Measurements from ENCODE around the gene DGKD. TPM values are rescaled to one million over a fixed set of nuclear protein-coding genes. Genes with fewer than 3 reads are reported as not detected.

DGKD gene
- total RNA-seq, 1 experiment from 2014 or later, result 52.0 TPM

- Histone ChIP-seq H3K79me2 (ENCODE audit: insufficient read depth, low read length) (peaks cover 16% of the 10 kb centered on the region; the same call in 1 of the 2 replicates), H3K9ac (ENCODE audit: low read length) (no peak overlapping the region), H3K4me2 (ENCODE audit: low read length) (no peak overlapping the region), H3K36me3 (ENCODE audit: control insufficient read depth in 1 of 2, insufficient read depth in 2 of 2, low read length in 2 of 2) (peaks cover 22 to 53% of the 10 kb centered on the region in 2 experiments), H3K4me3 (replicated peaks in 1 of 2; ENCODE audit: low read depth in 1 of 2, low read length in 2 of 2) (no peak overlapping the region), H3K4me1 (ENCODE audit: control insufficient read depth in 1 of 2, insufficient read depth in 2 of 2, low read length in 2 of 2) (no peaks in the 10 kb centered on the region), H3K27ac (ENCODE audit: low read depth, low read length) (no peak overlapping the region), H3K27me3 (ENCODE audit: insufficient read depth, low read length) (no peaks in the 10 kb centered on the region), H3K9me2 (ENCODE audit: insufficient read depth) (no peaks in the 10 kb centered on the region), H4K20me1 (ENCODE audit: insufficient read depth) (0 out of 2 replicates have a peak, but pooled peaks cover 6% of the 10 kb centered on the region), H2AFZ (ENCODE audit: low read depth, low read length, poor library complexity, severe bottlenecking) (no peak overlapping the region), H3K9me3 (ENCODE audit: control insufficient read depth in 1 of 2, insufficient read depth in 1 of 2, low read depth in 1 of 2, low read length in 2 of 2) (no peaks in the 10 kb centered on the region)
- TF ChIP-seq CTCF (IDR thresholded peaks at IDR 0.05 in 2 of 3, conservative IDR thresholded peaks at IDR 0.05 in 1 of 3; ENCODE audit: borderline replicate concordance in 1 of 3, insufficient read depth in 1 of 3, low read depth in 2 of 3, low read length in 2 of 3), result peak; percentile 6 to 47 (median 43); a peak in 4 of 6 replicates
- TF ChIP-seq RAD21 (IDR thresholded peaks at IDR 0.05; ENCODE audit: low read depth), result peak; percentile 17; the same call in 1 of the 2 replicates
- TF ChIP-seq SRF (IDR thresholded peaks at IDR 0.05; ENCODE audit: low read depth), result no peak
- no peak for TF ChIP-seq FOSL1 (IDR thresholded peaks at IDR 0.05; ENCODE audit: low read depth)
- intact Hi-C loops (cut with micrococcal nuclease), result loop anchor here (10.0 kb wide), 2 partner anchors 163 to 843 kb away; no protein-coding TSS in a partner anchor
- ChIA-PET RAD21 (ENCODE audit: low non-redundant PET in 1 of 2, low total read pairs in 2 of 2, uncharacterized antibody in 2 of 2, unreplicated experiment in 2 of 2) (no interaction called here), CTCF (no interaction called here), POLR2A (no interaction called here)
- no TSS peak for BruUV-seq (replicated peaks)
- ATAC-seq (peak; percentile 52), DNase-seq (ENCODE audit: low read depth, low spot score) (no peak)
Observed at GRCh38 chr2:233448220-233448559, 93.9 kb downstream of the DGKD start.

DNA sequence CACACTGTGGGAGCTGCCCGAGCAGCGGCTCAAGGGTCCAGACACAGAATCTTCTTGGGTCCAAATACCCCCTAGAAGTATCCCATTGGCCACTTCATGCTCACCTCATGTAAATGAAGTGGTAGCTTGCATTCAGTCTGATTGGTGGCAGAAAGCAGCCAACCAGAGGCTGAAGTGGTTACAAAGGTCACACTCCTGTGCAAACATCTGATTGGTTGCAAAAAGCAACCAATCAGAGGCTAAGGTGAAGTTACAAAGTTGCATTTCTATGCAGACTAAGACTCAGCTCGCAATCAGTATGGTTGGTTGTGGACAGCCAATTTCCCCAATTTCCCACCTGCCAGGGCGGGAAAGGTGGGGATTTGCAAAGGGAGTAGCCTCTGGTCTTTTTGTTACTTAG is 94.3 kb downstream of the DGKD start:
- Histone ChIP-seq H3K4me3 (replicated peaks in 1 of 2; ENCODE audit: low read depth in 1 of 2, low read length in 2 of 2) (no peak overlapping the region), H3K36me3 (ENCODE audit: control insufficient read depth in 1 of 2, insufficient read depth in 2 of 2, low read length in 2 of 2) (peaks cover 22 to 53% of the 10 kb centered on the region in 2 experiments), H3K9me2 (ENCODE audit: insufficient read depth) (no peaks in the 10 kb centered on the region), H3K79me2 (ENCODE audit: insufficient read depth, low read length) (peaks cover 15% of the 10 kb centered on the region; the same call in 1 of the 2 replicates), H4K20me1 (ENCODE audit: insufficient read depth) (0 out of 2 replicates have a peak, but pooled peaks cover 6% of the 10 kb centered on the region), H3K4me2 (ENCODE audit: low read length) (no peak overlapping the region), H3K9me3 (ENCODE audit: control insufficient read depth in 1 of 2, insufficient read depth in 1 of 2, low read depth in 1 of 2, low read length in 2 of 2) (no peaks in the 10 kb centered on the region), H3K27ac (ENCODE audit: low read depth, low read length) (no peak overlapping the region), H3K9ac (ENCODE audit: low read length) (no peak overlapping the region), H3K4me1 (ENCODE audit: control insufficient read depth in 1 of 2, insufficient read depth in 2 of 2, low read length in 2 of 2) (no peaks in the 10 kb centered on the region), H2AFZ (ENCODE audit: low read depth, low read length, poor library complexity, severe bottlenecking) (no peak overlapping the region), H3K27me3 (ENCODE audit: insufficient read depth, low read length) (no peaks in the 10 kb centered on the region)
- POLR2A ChIA-PET, result no interaction called here
- CTCF ChIA-PET, result no interaction called here
- no TSS peak for BruUV-seq (replicated peaks)
- intact Hi-C loops (cut with micrococcal nuclease), result loop anchor here (10.0 kb wide), 2 partner anchors 164 to 844 kb away; no protein-coding TSS in a partner anchor
- DNase-seq (ENCODE audit: low read depth, low spot score), result no peak
- TF ChIP-seq REST (IDR thresholded peaks at IDR 0.05; ENCODE audit: low read depth) (no peak), EZH2 (IDR thresholded peaks at IDR 0.05) (no peak), ZFX (IDR thresholded peaks at IDR 0.05) (no peak), ELF1 (IDR thresholded peaks at IDR 0.05; ENCODE audit: borderline replicate concordance, low read depth) (no peak), ZNF274 (IDR thresholded peaks at IDR 0.05; ENCODE audit: low read depth, low read length) (no peak)
- TF ChIP-seq, protein P1, sequence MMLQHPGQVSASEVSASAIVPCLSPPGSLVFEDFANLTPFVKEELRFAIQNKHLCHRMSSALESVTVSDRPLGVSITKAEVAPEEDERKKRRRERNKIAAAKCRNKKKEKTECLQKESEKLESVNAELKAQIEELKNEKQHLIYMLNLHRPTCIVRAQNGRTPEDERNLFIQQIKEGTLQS (IDR thresholded peaks at IDR 0.05), result no peak
- peak; percentile 31; the same call in 1 of the 2 replicates for ATAC-seq
- RAD21 ChIA-PET (ENCODE audit: low non-redundant PET in 1 of 2, low total read pairs in 2 of 2, uncharacterized antibody in 2 of 2, unreplicated experiment in 2 of 2), result no interaction called here
